GM18499 (cell line): ENCODE measurements around the gene HSD17B3.
"Not testable (repeated sequence)": the region's sequence is repeated elsewhere in the genome, so short reads cannot be mapped to it uniquely, and the experiment has no call there.

Source experiments
- ATAC-seq: cut with Tn5 transposase; IDR thresholded peaks from one replicate; pipeline ENCODE4 v1.9.1; 2021; ENCODE audit warnings: moderate number of reproducible peaks; ENCODE audit not compliant: insufficient read depth, unreplicated experiment

The HSD17B3 gene

DNA sequence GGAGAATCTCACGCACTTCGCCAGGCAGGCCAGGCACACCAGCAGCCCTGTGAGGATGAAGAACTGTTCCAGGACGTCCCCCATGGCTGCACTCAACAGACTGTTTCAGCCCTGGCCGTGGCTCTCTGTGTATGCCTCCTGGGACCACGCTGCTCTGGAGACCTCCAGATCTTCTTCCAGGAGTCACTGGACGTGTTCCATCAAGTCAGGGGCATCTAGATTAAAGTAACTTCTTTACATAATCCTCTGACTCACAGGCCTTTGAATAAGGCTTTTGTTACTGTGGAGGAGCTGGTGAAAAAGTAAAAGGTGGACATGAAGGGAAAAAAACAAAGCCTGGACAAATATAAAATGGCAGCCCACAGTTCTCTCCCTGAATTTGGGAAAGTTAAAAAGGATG lies at the start of gene HSD17B3:
HSD17B3 (minus strand) TSS at position 156 of the 400 bp plus-strand sequence; CDS start at position 84, 72 bp downstream.
- ATAC-seq, result no peak

DNA sequence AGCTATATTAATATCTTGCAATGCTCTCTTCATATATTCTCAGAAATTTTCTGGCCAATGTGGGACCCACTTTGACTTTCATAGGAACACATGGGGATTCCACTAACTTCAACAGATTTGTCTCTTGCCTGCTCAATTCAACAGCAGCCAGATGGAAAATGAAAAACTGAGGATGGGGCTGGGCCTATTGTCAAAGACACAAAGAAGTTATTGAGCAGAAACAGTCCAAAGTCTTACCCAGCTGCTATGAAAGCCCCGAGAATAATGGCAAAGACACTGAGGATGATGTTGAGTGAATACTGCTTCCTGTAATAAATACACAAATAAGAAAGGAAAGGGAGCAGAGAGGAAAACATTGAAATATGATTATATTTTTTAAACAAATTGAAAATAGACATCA lies 48.9 kb upstream of the HSD17B3 start:
- no peak for ATAC-seq

DNA sequence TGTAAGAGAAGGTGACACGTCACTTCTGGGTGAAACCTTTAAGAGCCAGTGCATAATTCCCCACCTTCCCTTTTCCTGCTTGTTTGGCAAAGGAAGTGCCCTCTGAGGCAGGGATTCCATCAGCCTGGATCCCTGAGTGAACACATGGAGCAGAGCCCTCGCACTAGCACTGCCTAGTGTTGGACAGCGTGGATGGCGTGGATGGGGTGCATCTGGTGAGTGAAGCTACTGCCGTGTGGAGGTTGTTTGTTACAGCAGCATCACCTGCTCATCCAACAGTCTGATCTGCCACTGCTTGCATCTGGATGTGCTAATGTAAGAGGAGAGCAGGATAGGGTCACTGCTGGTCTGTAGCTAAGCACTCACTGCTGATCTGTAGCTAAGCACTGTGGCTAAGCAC lies 46.3 kb upstream of the HSD17B3 start:
- no peak for ATAC-seq

DNA sequence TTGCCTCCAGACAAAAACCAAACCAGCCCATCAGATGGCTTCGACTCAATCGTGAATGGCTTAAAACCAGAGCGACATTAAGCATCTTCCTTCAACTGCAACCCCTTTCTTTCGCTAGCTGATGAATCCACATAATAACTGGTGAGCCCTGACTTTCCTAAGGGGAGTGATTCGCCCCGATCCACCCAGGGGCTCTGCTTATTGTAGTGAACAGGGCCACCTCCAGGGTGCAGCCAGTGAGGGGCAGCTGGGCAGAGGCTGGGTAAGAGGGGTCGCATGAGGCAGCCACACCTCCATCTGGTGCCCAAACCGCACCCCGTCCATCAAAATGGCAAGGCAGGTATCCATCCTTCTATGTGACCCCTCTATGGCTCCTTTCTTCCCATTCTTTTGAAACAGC lies 43.6 kb upstream of the HSD17B3 start:
- no peak for ATAC-seq

DNA sequence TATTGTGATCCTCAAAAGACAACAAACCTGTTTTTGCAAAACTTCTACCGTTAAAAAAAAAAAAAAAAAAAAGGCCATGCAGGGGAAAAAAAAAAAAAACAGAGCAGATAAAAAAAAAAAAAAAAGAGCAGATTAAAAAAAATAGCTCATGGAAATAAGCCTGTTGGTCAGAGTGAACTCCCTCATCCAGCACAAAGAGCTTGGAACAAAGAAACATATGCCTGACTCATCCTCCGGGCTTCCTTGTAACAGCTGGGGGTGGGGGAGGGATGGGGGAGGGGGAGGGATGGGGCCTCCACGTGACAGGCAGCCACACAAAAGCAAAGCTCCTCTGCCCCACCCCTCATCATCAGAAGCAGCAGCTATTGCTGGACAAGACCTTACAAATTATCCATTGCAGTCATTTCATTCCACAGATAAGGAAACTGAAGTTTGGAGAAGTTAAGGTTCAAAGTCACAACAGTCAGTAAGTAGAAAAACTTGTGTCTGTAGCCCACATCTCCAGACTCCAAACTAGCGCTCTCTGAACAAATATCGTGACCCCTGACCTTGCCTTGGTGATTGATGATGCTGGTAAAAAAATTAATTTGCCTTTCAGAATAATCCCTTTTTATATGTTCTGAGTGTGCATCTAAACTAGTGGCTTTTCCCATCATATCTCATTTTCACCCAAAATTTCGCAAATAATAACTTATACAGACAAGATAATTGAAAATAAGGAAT lies 42.6 kb upstream of the HSD17B3 start:
- ATAC-seq, result no peak

DNA sequence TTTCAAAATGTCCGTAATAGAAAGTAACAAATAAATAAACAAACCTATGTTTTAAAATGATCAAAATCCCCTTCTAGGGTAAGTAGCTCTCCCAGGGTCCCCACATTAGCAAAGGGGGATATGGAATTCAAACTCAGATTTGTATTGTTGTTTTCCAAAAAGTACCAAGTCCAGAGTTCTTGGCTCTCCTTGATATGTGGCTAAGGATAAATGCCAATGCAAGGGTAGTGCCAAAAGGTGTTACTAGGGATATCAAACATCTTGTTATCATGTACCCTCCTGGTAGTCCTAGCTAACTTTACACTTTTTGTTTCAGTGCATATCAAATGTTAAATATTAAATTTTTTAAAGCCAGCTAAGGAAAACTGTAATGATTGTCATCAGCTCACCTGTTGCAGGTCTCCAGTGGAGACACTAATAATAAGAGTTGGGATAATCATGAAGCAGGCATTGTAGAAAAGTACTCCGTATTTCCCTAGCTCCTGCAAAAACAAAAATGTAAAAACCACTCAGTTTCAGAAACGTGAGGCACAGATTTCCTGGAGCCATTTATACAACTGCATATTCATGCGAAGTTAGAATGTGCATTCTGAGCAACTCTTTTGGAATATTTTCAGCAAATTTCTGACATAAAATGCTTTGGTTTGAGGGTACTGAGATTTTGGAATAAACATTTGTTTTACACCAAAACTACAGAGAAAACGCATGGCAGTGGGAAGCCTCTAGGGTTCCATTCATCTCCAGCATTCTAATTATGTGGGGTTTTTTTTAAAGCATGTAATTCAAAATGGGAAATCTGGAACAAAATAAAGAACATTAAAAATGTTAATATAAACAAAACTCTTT lies 41.8 kb upstream of the HSD17B3 start:
- ATAC-seq, result no peak

DNA sequence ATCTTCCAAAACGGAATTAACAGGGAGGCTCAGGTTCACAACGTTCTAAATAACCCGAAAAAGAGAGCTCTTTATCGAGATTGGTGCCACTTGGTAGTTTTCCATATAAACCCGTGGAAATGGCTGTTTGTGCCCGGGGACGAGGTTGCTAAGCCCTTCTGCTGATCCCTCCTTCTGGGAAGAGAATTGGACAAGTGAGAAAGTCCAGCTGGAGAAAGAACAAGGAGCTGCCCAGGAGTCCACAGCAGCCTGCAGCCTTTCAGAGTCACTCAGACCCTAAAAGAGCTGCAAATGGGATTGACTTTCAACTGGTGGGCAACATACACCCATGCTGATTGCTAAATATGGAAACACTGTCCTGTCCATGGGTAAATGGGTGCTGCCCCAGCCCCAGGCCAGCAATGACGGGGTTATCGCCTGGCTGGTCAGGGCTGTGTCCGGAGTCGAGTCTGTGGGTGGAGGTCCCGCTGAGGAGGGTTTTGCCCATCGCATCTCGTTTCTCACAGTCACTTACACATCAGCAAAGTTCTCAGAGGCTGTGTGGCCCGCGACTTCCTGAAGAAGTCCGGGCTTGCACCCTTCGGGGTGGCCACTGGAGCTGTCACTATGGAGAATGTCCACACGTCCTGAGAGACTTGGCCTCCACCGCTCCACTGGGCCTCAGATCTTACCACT lies 40.7 kb upstream of the HSD17B3 start:
- ATAC-seq, result no peak

DNA sequence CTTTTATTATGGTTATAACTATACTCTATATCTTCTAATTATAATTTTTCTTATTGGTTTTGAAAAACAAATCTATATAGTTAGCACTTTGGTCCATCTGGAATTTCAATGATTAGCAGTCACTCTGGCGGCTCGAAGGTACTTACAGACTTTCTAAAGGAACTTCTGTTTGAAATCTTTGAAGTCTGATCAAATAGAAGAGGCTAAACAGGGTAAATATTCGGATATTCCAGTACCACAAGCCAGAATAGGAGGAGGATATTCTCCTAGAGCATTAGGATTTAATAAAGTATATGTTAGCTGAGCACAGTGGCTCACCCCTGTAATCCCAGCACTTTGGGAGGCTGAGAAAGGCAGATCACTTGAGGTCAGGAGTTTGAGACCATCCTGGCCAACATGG lies 38.7 kb upstream of the HSD17B3 start:
- no peak for ATAC-seq

DNA sequence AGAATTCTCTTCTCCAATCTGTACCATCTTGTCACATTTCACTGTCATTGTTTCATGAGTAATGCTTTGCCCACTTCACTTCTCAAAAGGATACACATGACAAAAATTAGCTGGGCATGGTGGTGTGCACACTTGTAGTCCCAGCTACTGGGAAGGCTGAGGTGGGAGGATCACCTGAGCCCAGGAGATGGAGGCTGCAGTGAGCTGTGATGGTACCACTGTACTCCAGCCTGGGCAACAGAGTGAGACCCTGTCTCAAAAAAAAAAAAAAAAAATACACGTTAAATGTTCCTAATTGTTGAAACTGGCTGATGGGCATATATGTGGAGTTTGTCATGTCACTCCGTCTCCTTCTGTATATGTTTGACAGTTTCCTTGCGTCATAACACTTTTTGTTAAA lies 36.3 kb upstream of the HSD17B3 start:
- no peak for ATAC-seq

DNA sequence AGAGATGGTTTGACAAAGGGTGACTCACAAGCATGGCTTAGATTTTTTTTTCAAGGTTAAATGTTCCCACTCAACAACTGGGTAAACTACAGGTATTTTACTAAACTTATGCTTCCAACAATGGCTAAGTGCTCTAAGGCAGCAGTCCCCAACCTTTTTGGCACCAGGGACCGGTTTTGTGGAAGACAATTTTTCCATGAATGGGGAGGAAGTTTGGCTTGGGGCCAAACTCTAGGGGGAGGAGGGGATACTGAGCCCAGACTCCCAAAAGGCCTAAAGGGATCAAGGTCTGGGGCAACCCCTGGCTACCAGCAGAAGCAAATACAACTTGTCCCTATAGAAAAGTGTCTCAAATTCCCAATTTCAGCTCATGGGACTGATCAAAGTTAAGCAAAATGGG lies 32.0 kb upstream of the HSD17B3 start:
- ATAC-seq, result no peak

DNA sequence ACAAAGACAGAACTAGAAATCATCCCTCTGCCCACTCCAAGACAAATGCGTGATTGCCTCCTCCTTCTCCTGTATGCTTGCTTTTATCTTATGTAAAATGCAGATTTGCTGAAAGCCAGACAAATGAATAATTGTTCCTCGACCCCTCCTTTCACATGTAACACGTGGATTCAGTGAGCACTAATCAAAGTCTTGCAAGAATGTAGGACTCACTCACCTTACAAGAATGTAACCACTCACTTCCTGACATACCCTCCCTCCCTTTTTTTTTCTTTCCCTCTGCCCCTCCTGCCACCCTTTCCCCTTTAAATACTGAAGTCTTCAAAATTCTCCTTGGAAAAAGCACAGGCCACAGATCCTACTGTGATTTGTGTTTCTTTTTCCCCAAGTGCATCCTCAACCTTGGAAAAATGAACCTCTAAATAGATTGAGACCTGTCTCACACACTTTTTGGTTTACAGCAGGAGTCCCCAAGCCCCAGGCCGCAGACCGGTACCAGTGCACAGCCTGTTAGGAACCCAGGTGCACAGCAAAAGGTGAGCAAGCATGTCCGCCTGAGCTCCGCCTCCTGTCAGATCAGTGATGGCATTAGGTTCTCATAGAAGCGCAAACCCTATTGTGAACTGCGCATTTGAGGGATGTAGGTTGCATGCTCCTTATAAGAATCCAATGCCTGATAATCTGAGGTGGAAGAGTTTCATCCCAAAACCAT lies 29.4 kb upstream of the HSD17B3 start:
- no peak for ATAC-seq

DNA sequence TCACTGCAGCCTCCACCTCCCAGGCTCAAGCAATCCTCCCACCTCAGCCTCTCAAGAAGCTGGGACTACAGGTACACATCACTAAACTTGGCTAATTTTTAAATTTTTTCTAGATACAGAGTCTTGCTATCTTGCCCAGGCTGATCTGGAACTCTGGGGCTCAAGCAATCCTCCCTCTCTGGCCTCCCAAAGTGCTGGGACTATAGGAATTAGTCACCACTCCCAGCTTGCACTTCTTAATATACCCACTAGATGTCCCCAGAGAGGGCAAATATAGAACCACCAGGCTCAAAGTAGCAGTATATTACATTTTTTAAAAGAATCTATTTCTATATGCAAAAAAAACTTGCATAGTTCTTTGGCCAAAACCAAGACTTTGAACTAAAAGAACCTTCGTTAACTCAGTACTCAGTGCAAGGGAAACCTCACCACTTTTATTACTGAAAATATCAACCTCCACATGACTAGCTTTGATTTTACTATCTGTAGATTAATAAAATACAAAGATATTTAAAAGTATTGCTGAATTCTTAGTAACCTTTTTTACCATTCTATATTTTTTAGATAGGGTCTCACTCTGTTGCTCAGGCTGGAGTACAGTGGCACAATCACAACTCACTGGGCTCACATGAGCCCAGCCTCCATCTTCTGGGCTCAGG lies 25.8 kb upstream of the HSD17B3 start:
- no peak for ATAC-seq

DNA sequence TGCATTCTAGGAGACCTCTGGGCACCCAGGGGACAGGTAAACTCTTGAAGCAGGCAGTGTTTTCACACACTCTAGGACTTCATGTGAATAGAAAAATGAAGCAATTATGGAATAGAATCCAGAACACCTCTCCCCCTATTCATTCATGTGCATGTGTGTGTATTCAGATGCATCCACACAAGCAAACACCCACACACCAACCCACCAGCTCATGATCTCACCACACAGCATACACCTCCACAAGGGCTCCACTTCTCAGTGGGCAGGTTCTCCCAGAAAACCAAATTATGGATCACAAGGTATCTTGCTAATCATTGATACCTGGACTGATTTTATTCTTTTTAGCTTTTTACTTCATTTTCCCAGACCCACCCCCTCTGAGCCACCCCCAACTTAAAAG lies 21.2 kb upstream of the HSD17B3 start:
- no peak for ATAC-seq

DNA sequence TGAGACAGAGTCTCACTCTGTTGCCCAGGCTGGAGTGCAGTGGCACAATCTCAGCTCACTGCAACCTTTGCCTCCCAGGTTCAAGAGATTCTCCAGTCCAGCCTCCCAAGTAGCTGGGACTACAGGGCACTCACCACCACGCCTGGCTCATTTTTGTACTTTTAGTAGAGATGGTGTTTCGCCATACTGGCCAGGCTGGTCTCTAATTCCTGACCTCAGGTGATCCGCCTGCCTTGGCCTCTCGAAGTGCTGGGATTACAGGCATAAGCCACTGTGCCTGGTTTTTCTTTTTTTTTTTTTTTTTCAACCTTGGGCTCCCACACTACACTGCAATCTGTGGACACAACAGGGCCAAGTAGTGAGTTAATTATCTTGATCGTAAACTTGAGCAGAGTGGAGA lies 20.8 kb upstream of the HSD17B3 start:
- not testable (repeated sequence) for ATAC-seq

DNA sequence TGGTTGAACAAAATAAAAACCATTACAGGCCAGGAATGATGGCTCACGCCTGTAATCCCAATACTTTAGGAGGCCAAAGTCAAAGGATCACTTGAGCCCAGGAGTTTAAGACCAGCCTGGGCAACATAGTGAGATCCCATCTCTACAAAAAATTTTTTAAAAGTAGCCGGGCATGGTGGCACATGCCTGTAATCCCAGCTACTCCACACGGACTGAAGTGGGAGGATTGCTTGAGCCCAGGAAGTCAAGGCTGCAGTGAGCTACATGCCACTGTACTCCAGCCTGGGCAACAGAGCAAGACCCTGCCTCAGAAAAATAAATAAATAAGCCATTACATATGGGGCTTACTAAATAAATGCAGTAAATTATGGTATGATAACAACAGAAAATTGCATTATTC lies 20.2 kb upstream of the HSD17B3 start:
- not testable (repeated sequence) for ATAC-seq

DNA sequence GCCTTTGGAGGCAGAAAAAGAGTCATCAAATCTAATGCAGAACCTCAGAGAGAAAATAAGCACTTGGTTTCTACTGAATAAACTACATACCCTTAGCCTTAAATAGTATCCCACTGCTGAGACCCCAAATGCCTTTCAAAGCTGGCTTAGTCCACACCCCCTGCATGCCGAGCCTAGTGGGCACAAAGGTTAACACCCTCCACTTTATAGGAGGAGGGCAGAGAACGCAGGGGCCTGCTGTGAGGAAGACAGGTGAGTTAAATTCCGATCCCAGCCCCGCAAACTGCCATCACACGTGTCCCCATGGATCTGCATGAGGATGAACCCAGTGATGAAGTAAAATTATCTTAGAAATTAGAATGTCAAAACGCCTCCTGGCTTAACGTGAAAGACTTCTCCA lies 19.5 kb upstream of the HSD17B3 start:
- no peak for ATAC-seq

DNA sequence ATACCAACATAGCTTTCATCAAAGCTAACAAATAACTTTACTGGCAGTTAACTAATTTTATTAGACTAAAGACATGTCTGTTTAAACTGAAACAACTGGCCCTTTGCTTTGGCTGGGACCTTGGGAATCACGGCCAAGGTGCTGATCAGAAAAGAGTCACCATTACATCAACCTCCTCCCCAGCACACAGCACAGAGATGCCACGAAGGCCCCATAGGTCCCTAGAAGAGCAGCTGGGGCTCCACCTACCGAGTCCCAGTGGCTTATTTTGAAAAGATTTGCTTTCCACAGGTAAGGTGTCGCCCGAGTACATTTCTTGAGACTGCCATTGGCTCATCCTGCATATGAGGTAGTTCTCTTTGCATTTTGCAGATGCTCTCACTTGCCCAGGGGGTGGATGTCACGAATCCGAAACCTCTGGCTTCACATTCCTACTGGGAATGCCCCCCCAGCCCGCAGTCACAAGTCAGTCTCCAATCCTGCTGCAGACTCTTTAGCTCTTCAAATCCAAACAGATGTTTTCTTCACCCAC lies 18.8 kb upstream of the HSD17B3 start:
- no peak for ATAC-seq

DNA sequence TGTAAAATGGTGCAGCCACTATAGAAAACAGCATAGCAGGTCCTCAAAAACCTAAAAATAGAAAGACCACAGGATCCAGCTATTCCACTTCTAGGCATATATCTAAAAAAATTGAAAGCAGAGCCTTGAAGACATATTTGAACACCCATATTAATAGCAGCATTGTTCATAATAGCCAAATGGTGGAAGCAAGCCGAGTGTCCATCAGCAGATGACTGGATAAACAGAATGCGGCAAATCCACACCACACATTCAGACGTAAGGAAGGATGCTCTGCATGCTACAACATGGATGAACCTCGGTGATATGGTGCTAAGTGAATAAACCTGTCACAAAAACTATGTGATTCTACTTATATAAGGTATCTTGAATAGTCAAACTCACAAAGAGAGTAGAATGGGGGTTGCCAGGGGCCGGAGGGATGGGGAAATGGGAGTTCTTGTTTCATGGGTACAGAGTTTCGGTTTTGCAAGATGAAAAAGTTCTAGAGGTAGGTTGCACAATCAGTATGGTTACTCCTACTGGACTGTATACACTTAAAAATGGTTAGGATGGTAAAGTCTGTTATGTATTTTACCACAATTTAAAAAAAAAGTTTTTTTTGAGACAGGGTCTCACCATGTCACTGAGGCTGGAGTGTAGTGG lies 17.1 kb upstream of the HSD17B3 start:
- no peak for ATAC-seq

DNA sequence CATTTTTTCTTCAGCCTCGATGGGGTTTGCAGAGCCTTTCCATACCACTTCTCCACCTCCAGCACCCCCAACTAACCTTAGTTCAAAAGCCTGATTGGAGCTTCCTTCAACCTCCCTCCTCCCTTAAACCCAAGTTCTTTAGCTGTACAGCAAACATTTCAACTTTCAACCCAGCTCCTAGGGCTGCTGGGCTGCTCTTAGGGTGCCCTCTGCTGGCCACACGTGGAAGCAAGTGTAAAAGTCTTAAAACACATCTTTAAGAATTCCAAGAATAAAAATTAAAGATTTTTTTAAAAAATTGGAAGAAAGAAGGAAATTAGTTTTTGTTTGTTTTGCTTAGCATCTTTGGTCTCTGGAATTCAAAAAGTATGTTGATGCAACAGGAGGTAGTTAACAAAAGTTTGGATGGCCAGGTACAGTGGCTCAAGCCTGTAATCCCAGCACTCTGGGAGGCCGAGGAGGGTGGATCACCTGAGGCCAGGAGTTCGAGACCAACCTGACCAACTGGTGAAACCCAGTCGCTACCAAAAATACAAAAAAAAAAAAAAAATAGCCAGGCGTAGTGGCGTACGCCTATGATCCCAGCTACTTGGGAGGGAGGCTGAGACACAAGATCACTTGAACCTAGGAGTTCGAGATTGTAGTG lies 15.5 kb upstream of the HSD17B3 start:
- no peak for ATAC-seq
